GM18870 (cell line): ENCODE results near the gene PHACTR1.
"Not testable (repeated sequence)": the region's sequence is repeated elsewhere in the genome, so short reads cannot be mapped to it uniquely, and the experiment has no call there.

ENCODE experiments used
- ATAC-seq: cut with Tn5 transposase; IDR thresholded peaks from one replicate; pipeline ENCODE4 v1.9.1; 2021; ENCODE audit warnings: moderate library complexity; ENCODE audit not compliant: unreplicated experiment

The PHACTR1 gene

GRCh38 chr6:13133894-13134293, 417.3 kb downstream of the PHACTR1 start:
- ATAC-seq, result not testable (repeated sequence)

GRCh38 chr6:13135152-13135551, 418.6 kb downstream of the PHACTR1 start:
- ATAC-seq, result no peak

- ATAC-seq, result no peak
Measured at GRCh38 chr6:13139119-13139518, 422.6 kb downstream of the PHACTR1 start.

GRCh38 chr6:13140980-13141379, 424.4 kb downstream of the PHACTR1 start:
- ATAC-seq, result no peak

- ATAC-seq, result no peak
Measured at GRCh38 chr6:13141387-13141786, 424.8 kb downstream of the PHACTR1 start.

GRCh38 chr6:13142611-13143010, 426.0 kb downstream of the PHACTR1 start:
- no peak for ATAC-seq

GRCh38 chr6:13146442-13146841, 429.9 kb downstream of the PHACTR1 start:
- ATAC-seq, result no peak

- ATAC-seq, result no peak
Measured at GRCh38 chr6:13147376-13147775, 430.8 kb downstream of the PHACTR1 start.

- no peak for ATAC-seq
Measured at GRCh38 chr6:13147782-13148181, 431.2 kb downstream of the PHACTR1 start.

GRCh38 chr6:13152764-13153163, 436.2 kb downstream of the PHACTR1 start:
- no peak for ATAC-seq

GRCh38 chr6:13156381-13156780, 439.8 kb downstream of the PHACTR1 start:
- no peak for ATAC-seq

GRCh38 chr6:13157293-13157692, 440.7 kb downstream of the PHACTR1 start:
- no peak for ATAC-seq

GRCh38 chr6:13159300-13159699, 442.7 kb downstream of the PHACTR1 start:
- no peak for ATAC-seq

GRCh38 chr6:13159822-13160221, 443.3 kb downstream of the PHACTR1 start:
- not testable (repeated sequence) for ATAC-seq

GRCh38 chr6:13163161-13163944, 446.8 kb downstream of the PHACTR1 start:
- ATAC-seq, result no peak

- no peak for ATAC-seq
Measured at GRCh38 chr6:13164291-13164690, 447.7 kb downstream of the PHACTR1 start.

- ATAC-seq, result no peak
Measured at GRCh38 chr6:13165502-13166172, 449.1 kb downstream of the PHACTR1 start.

GRCh38 chr6:13166269-13166668, 449.7 kb downstream of the PHACTR1 start:
- no peak for ATAC-seq

GRCh38 chr6:13166916-13167315, 450.3 kb downstream of the PHACTR1 start:
- ATAC-seq, result no peak

GRCh38 chr6:13172291-13172690, 455.7 kb downstream of the PHACTR1 start:
- no peak for ATAC-seq

- no peak for ATAC-seq
Measured at GRCh38 chr6:13175087-13175486, 458.5 kb downstream of the PHACTR1 start.

- ATAC-seq, result no peak
Measured at GRCh38 chr6:13175759-13176158, 459.2 kb downstream of the PHACTR1 start.
